Measurements from ENCODE around the gene VWA7.

Gene VWA7

DNA sequence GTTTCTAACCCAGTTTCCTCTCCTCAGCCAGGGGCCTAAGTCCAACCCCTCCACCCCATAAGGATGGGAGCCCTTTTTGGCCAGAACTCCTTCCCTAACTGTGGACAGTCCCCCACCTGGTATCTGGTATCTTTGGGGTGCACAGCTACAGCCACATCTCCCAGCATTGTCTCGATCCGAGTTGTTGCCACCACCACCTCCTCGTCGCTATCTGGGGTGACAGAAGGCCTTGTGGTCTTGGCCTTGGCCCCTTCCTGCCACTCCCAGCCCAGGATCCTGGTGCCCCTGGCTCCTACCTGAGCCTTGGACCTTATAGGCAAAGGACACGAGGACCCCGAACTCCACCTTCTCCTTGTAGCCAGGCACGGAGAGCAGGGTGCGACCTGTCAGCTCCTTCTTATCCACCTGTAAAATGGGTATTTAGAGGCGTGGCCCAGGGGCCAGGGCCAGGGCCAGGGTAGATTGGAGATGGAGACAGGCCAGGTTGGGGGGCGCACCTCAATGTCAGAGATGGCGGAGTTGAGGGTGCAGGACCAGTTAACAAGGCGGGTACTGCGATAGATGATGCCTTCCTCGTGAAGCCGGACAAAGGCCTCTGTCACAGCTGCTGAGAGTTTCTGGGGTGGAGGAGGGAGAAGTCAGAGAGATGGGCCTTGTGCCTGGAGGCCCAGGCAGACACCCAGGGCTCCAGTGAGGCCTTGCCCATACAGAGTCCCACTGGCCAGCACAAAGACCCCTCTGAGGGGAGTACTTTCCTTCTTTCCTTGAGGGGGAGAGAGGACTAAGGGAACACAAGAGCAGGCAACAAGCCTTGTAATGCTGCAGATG is 7.2 kb upstream of the VWA7 start:
- no peaks in the 10 kb centered on the region for H3K79me2 ChIP-seq (ENCODE audit: control insufficient read depth, insufficient read depth, low read length)
- H3K36me3 ChIP-seq (ENCODE audit: control insufficient read depth, insufficient read depth, low read length) = peaks cover 15% of the 10 kb centered on the region
- peaks cover 1% of the 10 kb centered on the region for H3K79me1 ChIP-seq (ENCODE audit: low read length)
- H4K5ac ChIP-seq (ENCODE audit: low read length) = no peak overlapping the region
- no peak overlapping the region for H2BK120ac ChIP-seq (ENCODE audit: low read depth, low read length)
- no peaks in the 10 kb centered on the region for H3K27me3 ChIP-seq (ENCODE audit: insufficient read depth, low read length, poor library complexity)
- no CpG with 5 or more reads among the region's 15 CpGs for WGBS (ENCODE audit: extremely low coverage, insufficient coverage, low lambda C conversion rate)
- H4K8ac ChIP-seq (ENCODE audit: low read depth, low read length) = no peak overlapping the region
- no peak overlapping the region for H2AK5ac ChIP-seq (ENCODE audit: low read length)
- H3K9ac ChIP-seq (ENCODE audit: low read length) = no peak overlapping the region
- no peak overlapping the region for H3K4me2 ChIP-seq (ENCODE audit: low read length)
- no peak overlapping the region for H2BK5ac ChIP-seq (ENCODE audit: low read length)
- H2BK15ac ChIP-seq (replicated peaks; ENCODE audit: low read depth) = no peak overlapping the region
- no peak overlapping the region for H3K56ac ChIP-seq (ENCODE audit: low read length)
- no peak overlapping the region for H3K27ac ChIP-seq (ENCODE audit: low read depth, low read length)
- H3K4me1 ChIP-seq (ENCODE audit: control insufficient read depth, low read depth, low read length) = no peaks in the 10 kb centered on the region
- no peak for DNase-seq
- H3K4me3 ChIP-seq (ENCODE audit: low read length) = no peak overlapping the region
- H3K23ac ChIP-seq (ENCODE audit: low read length) = no peak overlapping the region
- H3K18ac ChIP-seq (ENCODE audit: low read length) = no peak overlapping the region
- no peak overlapping the region for H3K4ac ChIP-seq (ENCODE audit: low read depth, low read length)

DNA sequence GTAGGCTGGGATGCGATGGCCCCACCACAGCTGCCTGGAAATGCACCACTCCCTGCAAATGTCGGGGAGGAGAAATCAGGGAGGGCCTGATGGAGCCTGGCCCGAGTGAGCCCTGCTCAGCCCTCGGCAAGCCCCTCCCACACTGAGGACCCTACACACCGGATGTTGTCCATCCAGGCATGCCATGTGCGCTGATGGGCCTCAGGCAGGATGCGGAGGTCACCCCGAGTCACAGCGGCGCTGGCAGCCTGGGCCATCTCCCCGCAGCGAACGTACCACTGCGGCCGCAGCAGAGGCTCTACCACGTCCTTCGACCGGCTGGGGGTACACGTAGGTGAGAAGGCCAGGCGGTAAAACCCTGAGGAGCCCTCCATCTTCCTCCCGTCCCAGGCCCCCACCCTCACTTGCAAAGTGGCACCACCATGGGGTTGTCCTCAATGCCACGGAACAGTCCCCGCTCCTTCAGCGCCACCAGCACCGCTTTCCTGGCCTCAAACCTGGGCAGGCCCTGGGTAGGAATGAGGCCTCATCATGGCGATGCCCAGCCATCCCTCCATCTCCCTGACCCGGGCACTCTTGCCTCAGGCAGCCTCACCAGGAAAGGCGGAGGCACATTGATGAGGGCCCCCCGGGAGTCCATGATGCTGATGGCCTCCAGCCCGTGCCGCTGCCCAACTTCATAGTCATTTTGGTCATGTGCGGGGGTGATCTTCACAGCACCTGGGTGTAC is 5.2 kb upstream of the VWA7 start:
- Histone ChIP-seq H3K4me3 (ENCODE audit: low read length) (no peak overlapping the region), H2BK120ac (ENCODE audit: low read depth, low read length) (no peak overlapping the region), H3K56ac (ENCODE audit: low read length) (no peak overlapping the region), H2AK5ac (ENCODE audit: low read length) (no peak overlapping the region), H3K23ac (ENCODE audit: low read length) (no peak overlapping the region), H4K5ac (ENCODE audit: low read length) (no peak overlapping the region), H3K4me1 (ENCODE audit: control insufficient read depth, low read depth, low read length) (no peaks in the 10 kb centered on the region), H4K8ac (ENCODE audit: low read depth, low read length) (no peak overlapping the region), H3K4ac (ENCODE audit: low read depth, low read length) (no peak overlapping the region), H2BK5ac (ENCODE audit: low read length) (no peak overlapping the region), H3K18ac (ENCODE audit: low read length) (no peak overlapping the region), H3K27ac (ENCODE audit: low read depth, low read length) (no peak overlapping the region), H3K4me2 (ENCODE audit: low read length) (no peak overlapping the region), H2BK15ac (replicated peaks; ENCODE audit: low read depth) (no peak overlapping the region), H3K79me1 (ENCODE audit: low read length) (no peaks in the 10 kb centered on the region), H3K27me3 (ENCODE audit: insufficient read depth, low read length, poor library complexity) (no peaks in the 10 kb centered on the region), H3K36me3 (ENCODE audit: control insufficient read depth, insufficient read depth, low read length) (peaks cover 18% of the 10 kb centered on the region), H3K79me2 (ENCODE audit: control insufficient read depth, insufficient read depth, low read length) (no peaks in the 10 kb centered on the region), H3K9ac (ENCODE audit: low read length) (no peak overlapping the region)
- no CpG with 5 or more reads among the region's 32 CpGs for WGBS (ENCODE audit: extremely low coverage, insufficient coverage, low lambda C conversion rate)
- DNase-seq = no peak

- no peak overlapping the region for H2AK5ac ChIP-seq (ENCODE audit: low read length)
- no peak overlapping the region for H3K56ac ChIP-seq (ENCODE audit: low read length)
- no peak overlapping the region for H2BK120ac ChIP-seq (ENCODE audit: low read depth, low read length)
- H3K4ac ChIP-seq (ENCODE audit: low read depth, low read length) = no peak overlapping the region
- DNase-seq = no peak
- H2BK5ac ChIP-seq (ENCODE audit: low read length) = no peak overlapping the region
- no peak overlapping the region for H2BK15ac ChIP-seq (replicated peaks; ENCODE audit: low read depth)
- H3K4me2 ChIP-seq (ENCODE audit: low read length) = no peak overlapping the region
- H3K79me1 ChIP-seq (ENCODE audit: low read length) = no peaks in the 10 kb centered on the region
- H3K27me3 ChIP-seq (ENCODE audit: insufficient read depth, low read length, poor library complexity) = no peaks in the 10 kb centered on the region
- no peak overlapping the region for H3K18ac ChIP-seq (ENCODE audit: low read length)
- H4K5ac ChIP-seq (ENCODE audit: low read length) = no peak overlapping the region
- no peak overlapping the region for H4K8ac ChIP-seq (ENCODE audit: low read depth, low read length)
- WGBS (ENCODE audit: extremely low coverage, insufficient coverage, low lambda C conversion rate) = no CpG with 5 or more reads among the region's 23 CpGs
- H3K79me2 ChIP-seq (ENCODE audit: control insufficient read depth, insufficient read depth, low read length) = no peaks in the 10 kb centered on the region
- no peak overlapping the region for H3K9ac ChIP-seq (ENCODE audit: low read length)
- peaks cover 18% of the 10 kb centered on the region for H3K36me3 ChIP-seq (ENCODE audit: control insufficient read depth, insufficient read depth, low read length)
- no peak overlapping the region for H3K27ac ChIP-seq (ENCODE audit: low read depth, low read length)
- H3K4me1 ChIP-seq (ENCODE audit: control insufficient read depth, low read depth, low read length) = no peaks in the 10 kb centered on the region
- no peak overlapping the region for H3K23ac ChIP-seq (ENCODE audit: low read length)
- H3K4me3 ChIP-seq (ENCODE audit: low read length) = no peak overlapping the region
Measured at GRCh38 chr6:31781244-31782125, 4.4 kb upstream of the VWA7 start.

- no peak overlapping the region for H3K4ac ChIP-seq (ENCODE audit: low read depth, low read length)
- no CpG with 5 or more reads among the region's 20 CpGs for WGBS (ENCODE audit: extremely low coverage, insufficient coverage, low lambda C conversion rate)
- H4K8ac ChIP-seq (ENCODE audit: low read depth, low read length) = no peak overlapping the region
- no peak overlapping the region for H3K23ac ChIP-seq (ENCODE audit: low read length)
- no peak overlapping the region for H3K27ac ChIP-seq (ENCODE audit: low read depth, low read length)
- H3K27me3 ChIP-seq (ENCODE audit: insufficient read depth, low read length, poor library complexity) = no peaks in the 10 kb centered on the region
- no peak overlapping the region for H2BK5ac ChIP-seq (ENCODE audit: low read length)
- H3K18ac ChIP-seq (ENCODE audit: low read length) = no peak overlapping the region
- no peak overlapping the region for H2BK15ac ChIP-seq (replicated peaks; ENCODE audit: low read depth)
- H3K36me3 ChIP-seq (ENCODE audit: control insufficient read depth, insufficient read depth, low read length) = peaks cover 18% of the 10 kb centered on the region
- H3K4me1 ChIP-seq (ENCODE audit: control insufficient read depth, low read depth, low read length) = no peaks in the 10 kb centered on the region
- no peaks in the 10 kb centered on the region for H3K79me1 ChIP-seq (ENCODE audit: low read length)
- no peak overlapping the region for H3K4me2 ChIP-seq (ENCODE audit: low read length)
- no peak overlapping the region for H2AK5ac ChIP-seq (ENCODE audit: low read length)
- H3K9ac ChIP-seq (ENCODE audit: low read length) = no peak overlapping the region
- H4K5ac ChIP-seq (ENCODE audit: low read length) = no peak overlapping the region
- H3K79me2 ChIP-seq (ENCODE audit: control insufficient read depth, insufficient read depth, low read length) = no peaks in the 10 kb centered on the region
- DNase-seq = no peak
- no peak overlapping the region for H3K4me3 ChIP-seq (ENCODE audit: low read length)
- no peak overlapping the region for H2BK120ac ChIP-seq (ENCODE audit: low read depth, low read length)
- H3K56ac ChIP-seq (ENCODE audit: low read length) = no peak overlapping the region
Measured at GRCh38 chr6:31780507-31781243, 3.5 kb upstream of the VWA7 start.

- Histone ChIP-seq H3K9ac (ENCODE audit: low read length) (no peak overlapping the region), H3K56ac (ENCODE audit: low read length) (no peak overlapping the region), H3K4me2 (ENCODE audit: low read length) (no peak overlapping the region), H4K8ac (ENCODE audit: low read depth, low read length) (no peak overlapping the region), H3K4ac (ENCODE audit: low read depth, low read length) (no peak overlapping the region), H3K79me1 (ENCODE audit: low read length) (no peaks in the 10 kb centered on the region), H2BK5ac (ENCODE audit: low read length) (no peak overlapping the region), H2AK5ac (ENCODE audit: low read length) (no peak overlapping the region), H3K23ac (ENCODE audit: low read length) (no peak overlapping the region), H4K5ac (ENCODE audit: low read length) (no peak overlapping the region), H2BK120ac (ENCODE audit: low read depth, low read length) (no peak overlapping the region), H3K4me1 (ENCODE audit: control insufficient read depth, low read depth, low read length) (no peaks in the 10 kb centered on the region), H3K4me3 (ENCODE audit: low read length) (no peak overlapping the region), H3K27ac (ENCODE audit: low read depth, low read length) (no peak overlapping the region), H2BK15ac (replicated peaks; ENCODE audit: low read depth) (no peak overlapping the region), H3K36me3 (ENCODE audit: control insufficient read depth, insufficient read depth, low read length) (peaks cover 16% of the 10 kb centered on the region), H3K27me3 (ENCODE audit: insufficient read depth, low read length, poor library complexity) (no peaks in the 10 kb centered on the region), H3K18ac (ENCODE audit: low read length) (no peak overlapping the region), H3K79me2 (ENCODE audit: control insufficient read depth, insufficient read depth, low read length) (no peaks in the 10 kb centered on the region)
- no CpG with 5 or more reads among the region's 10 CpGs for WGBS (ENCODE audit: extremely low coverage, insufficient coverage, low lambda C conversion rate)
- no peak for DNase-seq
Measured at GRCh38 chr6:31779908-31780307, 2.8 kb upstream of the VWA7 start.
